GM18870 (cell line): ENCODE data around the gene SERPINB2.
A peak's percentile ranks its signal among the peaks of the same experiment; 100 is the strongest.

ENCODE experiments used
- ATAC-seq: cut with Tn5 transposase; IDR thresholded peaks from one replicate; pipeline ENCODE4 v1.9.1; 2021; ENCODE audit warnings: moderate library complexity; ENCODE audit not compliant: unreplicated experiment

SERPINB2 gene, protein sequence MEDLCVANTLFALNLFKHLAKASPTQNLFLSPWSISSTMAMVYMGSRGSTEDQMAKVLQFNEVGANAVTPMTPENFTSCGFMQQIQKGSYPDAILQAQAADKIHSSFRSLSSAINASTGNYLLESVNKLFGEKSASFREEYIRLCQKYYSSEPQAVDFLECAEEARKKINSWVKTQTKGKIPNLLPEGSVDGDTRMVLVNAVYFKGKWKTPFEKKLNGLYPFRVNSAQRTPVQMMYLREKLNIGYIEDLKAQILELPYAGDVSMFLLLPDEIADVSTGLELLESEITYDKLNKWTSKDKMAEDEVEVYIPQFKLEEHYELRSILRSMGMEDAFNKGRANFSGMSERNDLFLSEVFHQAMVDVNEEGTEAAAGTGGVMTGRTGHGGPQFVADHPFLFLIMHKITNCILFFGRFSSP

DNA sequence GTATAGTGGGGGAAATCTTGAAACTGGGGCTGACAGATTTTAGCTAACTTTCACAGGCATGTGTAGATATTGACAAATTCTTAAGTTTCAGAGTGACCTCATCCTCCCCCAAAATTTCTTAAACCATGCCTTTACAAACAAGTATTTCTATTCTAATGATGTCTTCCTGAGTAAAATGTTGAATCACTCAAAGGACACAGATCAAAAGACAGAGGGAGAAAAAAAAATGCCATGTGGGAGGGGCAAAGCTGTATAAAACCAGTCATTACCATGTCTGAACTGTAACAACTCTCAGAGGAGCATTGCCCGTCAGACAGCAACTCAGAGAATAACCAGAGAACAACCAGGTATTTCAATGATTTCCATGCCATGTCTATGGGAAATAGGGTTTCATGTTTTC is at the start of gene SERPINB2:
Gene SERPINB2, plus strand, starts transcription at position 282 of the 400 bp plus-strand sequence. CDS start 3,740 bp downstream, outside the sequence.
- no peak for ATAC-seq

DNA sequence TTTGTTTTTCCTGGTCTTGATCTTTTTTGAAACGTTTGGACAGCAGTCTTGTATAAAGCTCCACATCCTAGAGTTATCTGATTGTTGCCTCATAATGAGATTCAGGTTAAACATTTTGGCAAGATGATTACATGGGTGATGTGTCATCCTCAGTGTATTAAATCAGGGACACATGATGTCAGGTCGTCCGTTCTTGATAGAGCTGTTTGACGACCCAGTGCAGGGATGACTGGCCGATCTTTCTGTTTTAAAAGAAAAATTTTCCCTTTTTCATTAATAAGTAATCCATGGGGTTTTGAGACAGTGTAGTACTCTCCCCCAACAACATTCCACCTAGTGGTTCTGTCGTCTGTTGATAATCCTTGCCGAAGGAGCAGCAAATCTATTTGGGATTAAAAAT is 44.5 kb upstream of the SERPINB2 start:
- peak; percentile 52 for ATAC-seq

DNA sequence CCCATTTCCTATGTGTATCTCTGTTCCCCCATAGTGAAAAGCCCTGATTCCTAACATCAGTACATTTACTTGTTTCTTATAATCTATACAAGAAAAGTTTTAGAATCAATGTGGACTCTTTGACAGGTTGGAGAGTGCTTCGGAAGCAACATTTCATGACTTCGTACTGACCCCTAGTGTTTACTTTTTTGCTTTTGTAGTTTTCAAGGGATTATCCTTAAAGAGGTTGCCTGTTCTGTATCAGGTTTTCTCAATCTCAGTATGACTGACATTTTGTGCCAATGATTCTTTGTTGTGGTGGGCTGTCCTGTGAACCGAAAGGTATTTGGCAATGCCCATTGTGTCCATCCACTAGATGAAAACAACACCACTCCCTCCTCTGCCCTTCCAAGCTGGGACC is 43.3 kb upstream of the SERPINB2 start:
- peak; percentile 71 for ATAC-seq

DNA sequence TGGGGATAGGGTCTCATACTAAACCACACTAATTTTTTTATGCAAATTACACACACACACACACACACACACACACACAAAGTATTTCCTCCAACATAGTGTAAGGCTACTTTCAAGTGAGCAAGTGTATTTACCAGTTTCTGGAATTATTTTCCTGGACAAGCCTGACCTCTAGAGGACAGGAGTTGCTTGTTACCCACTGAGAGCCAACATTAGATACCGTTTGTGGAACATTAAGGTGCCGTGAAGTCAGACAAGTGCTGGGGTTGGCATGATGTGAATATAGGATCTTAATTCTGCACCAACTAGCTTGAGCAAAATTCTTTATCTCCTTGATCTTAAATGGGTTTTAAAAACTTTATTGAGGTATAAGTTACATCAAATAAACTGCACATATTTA is 39.3 kb upstream of the SERPINB2 start:
- peak; percentile 47 for ATAC-seq

DNA sequence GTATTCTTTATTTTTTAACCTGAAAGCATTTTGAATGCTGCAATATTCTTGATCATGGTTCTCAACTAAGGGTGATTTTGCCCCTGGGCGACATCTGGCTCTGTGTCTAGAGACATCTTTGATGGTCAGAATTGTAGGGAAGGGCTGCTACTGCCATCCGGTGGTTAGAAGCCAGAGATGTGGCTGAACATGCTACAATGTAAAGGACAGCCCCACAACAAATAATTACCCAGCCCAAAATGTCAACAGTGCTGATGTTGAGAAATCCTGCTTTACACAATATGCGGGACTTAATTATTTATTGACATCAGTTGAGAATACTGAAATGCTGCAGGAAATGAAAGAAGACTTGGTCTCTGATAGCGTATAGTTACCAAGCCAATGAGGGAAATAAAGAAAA is 37.5 kb upstream of the SERPINB2 start:
- peak; percentile 67 for ATAC-seq

DNA sequence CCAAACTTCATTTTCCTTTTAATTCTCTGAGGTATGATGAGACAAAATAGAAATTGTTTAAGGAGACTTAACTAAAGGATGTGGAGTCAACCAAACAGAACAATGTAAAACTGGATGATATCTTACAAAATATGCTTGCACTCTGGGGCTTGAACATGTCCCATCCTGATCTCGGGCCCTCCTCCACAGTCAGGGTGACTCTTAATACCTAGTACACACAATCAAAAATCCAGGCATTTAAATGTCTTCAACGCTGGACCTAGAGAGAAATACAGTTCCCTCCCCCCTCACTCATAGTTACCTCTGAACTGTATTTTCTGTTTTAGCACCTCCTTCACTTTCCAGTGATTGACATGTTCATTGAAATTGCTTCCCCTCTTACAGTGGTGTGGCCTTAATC is 36.9 kb upstream of the SERPINB2 start:
- ATAC-seq = no peak

DNA sequence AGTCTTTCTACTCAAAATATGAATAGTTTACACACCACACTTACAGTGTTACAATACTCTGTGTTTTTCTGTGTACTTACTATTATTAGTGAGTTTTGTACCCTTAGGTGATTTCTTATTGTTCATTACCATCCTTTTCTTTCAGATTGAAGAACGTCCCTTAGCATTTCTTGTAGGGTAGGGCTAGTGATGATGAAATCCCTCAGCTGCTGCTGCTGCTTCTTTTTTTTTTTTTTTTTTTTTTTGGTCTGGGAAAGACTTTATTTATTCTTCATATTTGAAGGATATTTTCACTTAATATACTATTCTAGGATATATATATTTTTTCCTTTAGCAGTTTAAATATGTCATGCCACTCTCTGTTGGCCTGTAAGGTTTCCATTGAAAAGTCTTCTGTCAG is 29.0 kb upstream of the SERPINB2 start:
- ATAC-seq = no peak

DNA sequence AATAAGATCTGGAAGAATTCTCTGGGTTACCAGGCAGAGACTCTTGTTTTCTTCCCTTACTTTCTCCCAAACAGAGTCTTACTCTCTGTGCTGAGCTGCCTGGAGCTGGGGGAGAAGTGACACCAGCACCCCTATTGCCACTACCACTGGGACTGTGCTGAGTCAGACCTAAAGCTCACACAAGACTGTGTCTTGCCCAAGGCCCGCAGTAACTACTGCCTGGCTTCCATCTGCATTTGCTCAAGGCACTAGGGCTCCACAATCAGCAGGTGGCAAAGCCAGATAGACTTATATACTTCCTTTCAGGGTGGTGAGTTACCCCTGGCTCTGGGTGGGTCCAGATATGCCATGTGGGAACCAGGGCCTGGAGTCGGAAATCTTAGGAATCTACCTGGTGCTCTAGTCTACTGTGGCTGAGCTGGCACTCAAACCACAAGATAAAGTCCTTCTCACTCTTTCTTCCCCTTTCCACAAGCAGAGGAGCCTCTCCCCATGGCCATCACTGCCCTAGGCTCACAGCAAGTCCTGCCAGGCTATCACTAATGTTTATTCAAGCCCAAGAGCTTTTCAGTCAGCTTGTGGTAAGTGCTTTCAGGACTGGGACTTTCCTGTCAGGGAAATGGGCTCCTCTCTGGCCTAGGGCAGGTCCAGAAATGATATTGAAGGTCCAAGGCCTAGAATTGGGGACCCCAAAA is 27.6 kb upstream of the SERPINB2 start:
- ATAC-seq = no peak

DNA sequence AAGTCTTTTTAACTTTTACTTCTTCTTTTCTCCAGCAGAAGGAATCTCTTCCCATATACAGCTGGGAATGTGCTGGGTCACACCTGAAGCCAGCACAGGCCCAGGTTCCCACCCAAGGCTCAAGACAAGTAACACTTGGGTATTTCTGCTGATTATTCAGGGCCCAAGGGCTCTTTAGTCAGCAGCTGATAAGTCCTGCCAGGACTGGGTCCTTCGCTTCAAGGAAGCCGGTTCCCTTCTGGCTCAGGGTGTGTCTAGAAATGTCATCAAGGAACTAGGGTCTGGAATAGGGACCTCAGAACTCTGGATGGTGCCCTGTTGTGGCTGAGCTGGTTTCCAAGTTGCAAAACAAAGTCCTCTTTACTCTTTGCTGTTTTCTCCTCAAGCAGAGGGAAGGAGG is 27.0 kb upstream of the SERPINB2 start:
- no peak for ATAC-seq

DNA sequence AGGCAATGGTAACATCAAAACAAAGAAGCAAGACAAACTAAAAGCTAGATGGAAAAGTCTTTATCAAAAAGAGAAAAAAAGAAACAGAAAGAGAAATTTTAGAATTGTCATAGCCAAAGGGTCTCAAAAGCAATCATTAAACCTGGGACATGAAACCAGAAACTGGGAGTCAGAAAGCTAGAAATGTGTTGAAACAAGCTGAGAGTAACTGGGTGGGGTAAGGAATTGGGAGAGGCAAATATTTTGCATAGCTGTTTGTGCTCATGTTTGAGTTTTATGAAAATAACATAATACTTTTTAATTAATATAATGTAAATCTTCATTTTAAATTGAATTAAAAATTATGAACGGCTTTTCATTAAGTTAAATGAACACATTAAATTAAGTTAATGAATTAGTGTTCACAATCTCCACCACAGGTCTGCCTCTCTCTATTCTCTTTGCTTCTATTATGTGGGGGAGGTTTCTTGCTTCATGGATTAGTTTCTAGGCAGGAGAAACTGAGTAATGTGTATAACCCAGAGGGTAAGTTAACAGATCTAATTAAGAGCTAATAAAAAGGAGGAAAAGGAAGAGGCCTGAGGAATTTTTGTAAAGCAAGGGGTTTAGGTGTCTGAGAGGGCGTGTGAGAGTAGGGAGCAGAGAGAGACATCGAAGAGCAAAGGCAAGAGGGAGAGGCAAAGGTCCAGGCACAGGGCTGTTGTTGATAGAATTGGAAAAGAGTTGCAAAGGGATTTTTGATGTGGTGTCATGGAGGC is 20.0 kb upstream of the SERPINB2 start:
- no peak for ATAC-seq

DNA sequence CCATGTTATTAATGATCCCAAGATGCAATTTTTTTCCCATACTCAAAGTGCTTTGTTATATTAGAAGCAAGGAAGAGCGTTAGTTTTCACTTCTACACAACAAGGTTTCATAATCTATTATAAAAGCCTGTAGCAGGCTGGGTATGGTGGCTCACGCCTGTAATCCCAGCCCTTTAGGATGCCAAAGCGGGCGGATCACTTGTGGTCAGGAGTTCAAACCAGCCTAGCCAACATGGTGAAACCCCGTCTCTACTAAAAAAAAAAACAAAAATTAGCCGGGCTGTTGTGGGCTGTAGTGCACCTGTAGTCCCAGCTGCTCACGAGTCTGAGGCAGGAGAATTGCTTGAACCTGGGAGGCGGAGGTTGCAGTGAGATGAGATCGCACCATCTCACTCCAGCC is 19.0 kb upstream of the SERPINB2 start:
- ATAC-seq = no peak

DNA sequence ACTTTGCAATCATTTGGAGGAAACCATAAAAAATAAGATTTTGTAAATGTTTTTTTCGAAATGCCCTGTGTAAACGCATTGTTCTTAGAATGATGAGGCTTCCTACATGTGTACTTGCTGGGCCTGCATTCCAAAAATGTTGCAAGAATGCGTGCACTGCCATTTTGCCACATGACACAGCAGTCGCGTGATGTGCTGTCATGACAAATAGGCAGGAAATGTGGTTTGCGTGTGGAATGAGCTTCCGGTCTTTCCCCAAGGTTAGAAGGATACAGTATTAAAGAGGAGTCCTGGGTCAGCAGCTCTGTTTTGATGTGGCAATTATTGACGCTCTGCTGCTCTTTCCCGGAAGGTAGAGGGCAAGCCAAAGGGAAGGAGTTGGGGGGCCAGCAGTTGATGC is 18.1 kb upstream of the SERPINB2 start:
- ATAC-seq = no peak

DNA sequence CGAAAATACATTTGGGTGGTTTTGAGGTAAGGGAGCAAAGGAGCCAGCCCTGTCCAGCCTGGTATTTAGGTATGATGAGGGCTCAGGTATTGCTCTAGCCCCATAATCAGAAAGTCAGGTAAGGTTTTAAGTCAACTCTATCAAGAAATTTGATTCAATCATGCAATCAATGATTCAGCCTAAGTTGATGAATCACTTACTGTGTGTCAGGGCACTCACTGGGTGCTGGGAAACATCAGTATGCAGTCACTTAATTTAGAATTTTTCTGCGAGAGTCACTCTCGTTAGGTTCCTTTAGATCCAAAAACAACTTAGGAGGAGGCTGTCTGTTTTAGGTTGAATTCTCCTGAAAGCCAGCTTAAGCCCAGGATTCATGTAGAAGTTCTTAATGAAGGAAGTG is 17.7 kb upstream of the SERPINB2 start:
- no peak for ATAC-seq

DNA sequence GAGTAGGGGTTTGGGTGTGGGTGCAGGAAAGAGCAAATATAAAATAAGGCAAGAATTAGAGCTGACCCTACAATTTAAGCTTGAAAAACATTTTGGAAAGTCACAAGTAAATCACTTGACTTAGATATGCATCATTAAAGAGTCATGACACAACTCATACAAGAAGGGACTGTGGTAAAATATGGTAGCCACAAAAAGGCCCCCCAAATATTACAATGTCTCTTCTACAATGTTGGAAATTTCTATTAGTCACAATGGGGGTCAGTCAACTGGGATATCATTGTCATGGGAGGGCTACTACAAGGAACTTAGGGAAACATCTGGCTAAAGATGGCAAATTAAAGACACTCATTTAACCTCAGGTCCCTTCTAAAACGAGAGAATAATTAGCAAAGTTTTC is 15.7 kb upstream of the SERPINB2 start:
- no peak for ATAC-seq

DNA sequence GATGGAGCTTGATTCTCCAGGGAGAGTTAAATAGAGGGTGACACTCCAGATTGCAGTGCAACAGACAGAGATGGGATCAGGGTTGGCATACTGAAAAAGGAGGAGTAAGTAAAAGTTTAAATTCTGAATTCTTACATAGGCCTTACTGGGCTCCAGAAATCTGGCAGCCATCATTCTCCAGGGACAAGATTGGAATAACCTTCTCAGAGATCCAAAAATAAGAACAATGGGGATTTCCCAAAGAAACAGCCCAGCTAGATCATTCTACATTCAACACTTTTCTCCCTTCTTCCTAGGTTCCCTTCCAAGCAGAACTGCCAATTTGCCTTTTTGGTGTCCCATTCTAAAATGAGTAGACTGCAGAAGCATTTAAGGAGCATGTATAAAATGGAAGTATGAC is 14.9 kb upstream of the SERPINB2 start:
- ATAC-seq = no peak

DNA sequence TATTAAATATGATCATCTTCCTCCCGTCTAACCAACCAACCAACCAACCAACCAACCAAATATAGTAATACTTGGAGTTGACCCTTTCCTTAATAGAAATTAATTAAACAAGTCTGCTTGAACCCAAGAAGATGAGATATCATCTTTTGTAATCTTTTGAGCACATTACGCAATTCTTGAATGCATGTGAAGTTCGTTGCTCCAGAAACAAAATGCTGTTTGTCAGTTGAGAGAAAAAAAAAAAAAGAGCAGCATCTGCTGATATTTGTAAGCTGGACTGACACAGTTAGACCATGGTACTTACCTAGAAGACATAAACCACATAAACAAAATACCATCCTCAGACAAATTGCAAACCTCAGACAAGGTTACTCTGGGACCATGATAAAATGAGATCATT is 9.2 kb upstream of the SERPINB2 start:
- no peak for ATAC-seq

DNA sequence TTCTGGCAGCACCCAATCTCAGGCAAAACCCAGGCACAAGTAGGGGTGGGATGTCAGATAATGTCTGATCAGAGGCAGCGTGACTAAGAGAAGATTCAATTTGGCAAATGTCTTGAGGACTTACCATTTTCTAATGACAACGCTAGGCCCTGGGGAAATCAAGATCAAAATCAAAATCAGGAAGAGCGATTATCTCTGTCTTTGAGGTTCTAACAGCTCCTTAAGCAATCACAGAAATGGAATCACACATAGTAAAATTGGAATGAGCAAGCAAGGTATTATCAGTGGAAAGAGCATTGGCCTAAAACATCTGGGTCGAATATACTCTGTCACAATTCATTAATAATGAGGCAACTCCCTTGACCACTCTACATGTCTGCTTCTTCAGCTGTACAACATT is 8.6 kb upstream of the SERPINB2 start:
- no peak for ATAC-seq

DNA sequence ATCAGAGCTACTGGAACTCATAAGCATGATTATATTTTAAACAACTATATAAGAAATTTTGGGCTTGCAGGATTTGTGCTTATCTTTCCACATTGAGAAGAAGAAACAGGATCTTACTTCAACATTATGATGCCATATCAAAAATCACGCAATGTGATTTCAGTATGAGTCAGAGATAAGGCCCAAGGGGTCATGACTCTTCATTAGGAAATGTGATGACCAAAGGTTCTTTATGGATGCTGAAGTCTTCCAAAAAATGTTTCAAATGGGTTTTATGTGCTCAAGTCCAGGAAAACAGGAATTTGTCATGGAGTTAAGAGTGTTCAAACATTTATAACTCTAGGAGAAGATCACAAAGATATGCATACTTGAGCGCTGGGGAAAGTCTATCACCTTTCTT is 7.8 kb upstream of the SERPINB2 start:
- ATAC-seq = no peak

DNA sequence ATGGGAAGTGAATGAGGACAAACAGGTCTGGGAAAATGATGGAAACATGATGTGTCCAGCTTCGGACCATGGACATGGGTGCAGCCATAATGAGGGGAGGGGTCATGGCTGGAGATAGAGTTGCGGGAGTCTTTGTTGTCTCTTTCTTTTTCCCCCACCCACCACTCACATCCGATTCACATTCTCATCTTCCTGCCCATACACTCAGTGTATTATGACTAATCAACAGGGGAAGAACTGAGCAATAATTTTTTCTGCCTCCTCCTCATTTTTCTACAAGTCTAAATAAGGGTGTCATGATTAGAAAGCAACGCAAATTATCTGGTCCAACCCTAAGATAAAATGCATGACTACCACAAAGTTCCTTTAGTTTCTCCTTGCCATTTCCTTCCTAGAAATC is 5.7 kb upstream of the SERPINB2 start:
- no peak for ATAC-seq

DNA sequence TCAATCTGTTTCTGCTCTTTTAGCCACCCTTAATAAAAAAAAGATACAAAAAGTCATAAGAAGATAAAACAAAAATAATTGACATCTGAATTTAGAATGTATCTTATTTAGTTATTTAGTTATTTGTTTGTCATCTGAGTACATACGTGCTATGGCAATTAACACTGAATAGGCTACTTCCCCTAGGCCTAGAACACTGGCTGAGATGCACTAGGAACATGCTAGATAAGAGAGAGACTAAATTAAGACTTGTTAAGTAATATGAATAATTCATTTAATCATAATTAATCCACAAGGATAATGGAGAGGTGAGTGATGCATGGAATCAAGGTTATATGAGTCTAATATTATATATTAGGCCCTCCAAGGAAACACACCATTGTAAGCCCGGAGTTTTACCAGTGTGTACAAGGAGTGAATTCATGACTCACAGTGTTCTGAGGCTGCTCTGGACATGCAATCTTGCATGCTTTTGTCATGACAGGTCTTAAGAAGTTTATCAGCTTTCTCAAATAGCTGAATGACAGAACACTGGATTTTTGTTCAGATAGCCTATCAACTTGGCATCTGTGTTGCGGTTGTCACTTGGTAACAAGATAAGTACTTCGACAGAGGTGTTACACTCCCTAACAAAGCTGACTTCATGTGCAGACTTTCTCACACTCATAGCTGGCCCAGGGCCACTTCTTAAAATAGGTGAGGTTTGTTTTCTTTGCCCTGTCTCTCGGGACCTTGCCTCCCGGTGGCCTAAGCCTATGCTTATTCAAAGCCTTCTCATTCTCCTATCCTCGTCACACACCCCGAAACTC is 5.0 kb upstream of the SERPINB2 start:
- ATAC-seq = no peak

DNA sequence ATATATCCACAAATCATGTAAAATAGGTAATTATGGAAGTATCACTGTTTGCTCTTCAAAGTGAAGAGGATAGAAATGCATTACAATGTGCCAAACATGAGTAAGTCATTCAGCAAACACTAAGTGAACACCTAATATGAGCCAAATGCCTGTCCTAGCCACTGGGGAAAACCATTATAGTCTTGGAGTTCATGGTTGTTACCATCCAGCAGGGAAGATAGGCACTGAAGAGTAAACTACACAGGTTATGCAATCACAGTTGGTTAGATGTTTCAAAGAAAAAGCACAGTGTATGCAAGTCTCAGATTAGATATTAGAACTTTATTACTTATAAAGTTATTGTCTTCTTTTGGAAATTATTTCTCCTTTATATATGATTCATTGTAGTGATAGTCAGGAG is 3.9 kb upstream of the SERPINB2 start:
- no peak for ATAC-seq
